Memory B cell (primary cell): Measurements from ENCODE around the gene PANX2.
"Not testable (repeated sequence)": the region's sequence is repeated elsewhere in the genome, so short reads cannot be mapped to it uniquely, and the experiment has no call there.

Experiments used
- ATAC-seq: fragments of 150-1000 bp; cut with Tn5 transposase; 2 replicates; pipeline ENCODE4 v1.10.0; 2021; ENCODE audit warnings: low read depth, mild to moderate bottlenecking, moderate library complexity
- DNase-seq, 2 donors: peaks; one replicate each; pipeline ENCODE4 v3.0.0; 2022; ENCODE audit warnings: low spot score in 2 of 2
- H3K27ac Mint-ChIP-seq: one replicate; pipeline ENCODE4 v1.8.0; 2022; ENCODE audit warnings: mild to moderate bottlenecking, moderate library complexity, mixed read lengths
- H3K27me3 Mint-ChIP-seq: one replicate; pipeline ENCODE4 v1.8.0; 2022; ENCODE audit warnings: mixed read lengths
- H3K36me3 Mint-ChIP-seq: one replicate; pipeline ENCODE4 v1.8.0; 2022; ENCODE audit warnings: mild to moderate bottlenecking, mixed read lengths
- H3K4me1 Mint-ChIP-seq: one replicate; pipeline ENCODE4 v1.8.0; 2022; ENCODE audit warnings: mixed read lengths
- H3K4me3 Mint-ChIP-seq: one replicate; pipeline ENCODE4 v1.8.0; 2022; ENCODE audit warnings: mild to moderate bottlenecking, moderate library complexity, mixed read lengths
- H3K9me3 Mint-ChIP-seq: one replicate; pipeline ENCODE4 v1.8.0; 2022; ENCODE audit warnings: mixed read lengths

The PANX2 gene

GRCh38 chr22:50170453-50171318, at the start of gene PANX2:
PANX2 (plus strand) TSS chr22:50170731; CDS start chr22:50170731, 0 bp downstream.
- H3K27ac Mint-ChIP-seq, result no peak within 1 kb of the TSS

GRCh38 chr22:50121202-50121740, 49.3 kb upstream of the PANX2 start:
- H3K9me3 Mint-ChIP-seq, result peaks cover 9% of the 10 kb centered on the region
- H3K4me3 Mint-ChIP-seq, result no peak overlapping the region
- ATAC-seq, result no peak
- peaks cover 5% of the 10 kb centered on the region for H3K36me3 Mint-ChIP-seq
- no peak for DNase-seq
- peaks cover 15% of the 10 kb centered on the region for H3K27me3 Mint-ChIP-seq
- H3K27ac Mint-ChIP-seq, result no peak overlapping the region
- no peaks in the 10 kb centered on the region for H3K4me1 Mint-ChIP-seq

More at GRCh38 chr22:50170453-50171318, at the start of gene PANX2:
- ATAC-seq (no peak), DNase-seq (no peak)
- Mint-ChIP-seq H3K9me3 (no peaks in the 10 kb centered on the region), H3K27me3 (peaks cover 20% of the 10 kb centered on the region), H3K4me3 (peak within 1 kb of the TSS; percentile 68), H3K36me3 (no peaks in the 10 kb centered on the region), H3K4me1 (peaks cover 11% of the 10 kb centered on the region)

GRCh38 chr22:50123119-50123518, 47.4 kb upstream of the PANX2 start:
- H3K27me3 Mint-ChIP-seq, result peaks cover 13% of the 10 kb centered on the region
- no peak for DNase-seq
- peaks cover 9% of the 10 kb centered on the region for H3K9me3 Mint-ChIP-seq
- no peaks in the 10 kb centered on the region for H3K4me1 Mint-ChIP-seq
- H3K27ac Mint-ChIP-seq, result no peak overlapping the region
- H3K36me3 Mint-ChIP-seq, result peaks cover 5% of the 10 kb centered on the region
- no peak for ATAC-seq
- H3K4me3 Mint-ChIP-seq, result no peak overlapping the region

GRCh38 chr22:50125029-50125428, 45.5 kb upstream of the PANX2 start:
- H3K9me3 Mint-ChIP-seq, result peaks cover 9% of the 10 kb centered on the region
- DNase-seq, result no peak
- H3K36me3 Mint-ChIP-seq, result peaks cover 5% of the 10 kb centered on the region
- no peaks in the 10 kb centered on the region for H3K4me1 Mint-ChIP-seq
- H3K27me3 Mint-ChIP-seq, result peaks cover 14% of the 10 kb centered on the region
- no peak for ATAC-seq
- H3K27ac Mint-ChIP-seq, result no peak overlapping the region
- no peak overlapping the region for H3K4me3 Mint-ChIP-seq

- H3K36me3 Mint-ChIP-seq, result no peaks in the 10 kb centered on the region
- no peak overlapping the region for H3K27ac Mint-ChIP-seq
- DNase-seq (no peak), ATAC-seq (no peak)
- H3K4me3 Mint-ChIP-seq, result no peak overlapping the region
- H3K9me3 Mint-ChIP-seq, result peaks cover 3% of the 10 kb centered on the region
- H3K27me3 Mint-ChIP-seq, result peaks cover 19% of the 10 kb centered on the region
- H3K4me1 Mint-ChIP-seq, result no peaks in the 10 kb centered on the region
Measured at GRCh38 chr22:50129121-50129736, 41.3 kb upstream of the PANX2 start.

- H3K9me3 Mint-ChIP-seq, result no peaks in the 10 kb centered on the region
- no peaks in the 10 kb centered on the region for H3K4me1 Mint-ChIP-seq
- DNase-seq, result no peak
- ATAC-seq, result no peak
- H3K36me3 Mint-ChIP-seq, result no peaks in the 10 kb centered on the region
- peaks cover 26% of the 10 kb centered on the region for H3K27me3 Mint-ChIP-seq
- no peak overlapping the region for H3K27ac Mint-ChIP-seq
- no peak overlapping the region for H3K4me3 Mint-ChIP-seq
Measured at GRCh38 chr22:50131894-50132293, 38.6 kb upstream of the PANX2 start.

- H3K27ac Mint-ChIP-seq, result no peak overlapping the region
- DNase-seq (no peak), ATAC-seq (no peak)
- no peaks in the 10 kb centered on the region for H3K4me1 Mint-ChIP-seq
- peaks cover 2% of the 10 kb centered on the region for H3K9me3 Mint-ChIP-seq
- no peak overlapping the region for H3K4me3 Mint-ChIP-seq
- no peaks in the 10 kb centered on the region for H3K36me3 Mint-ChIP-seq
- H3K27me3 Mint-ChIP-seq, result peaks cover 22% of the 10 kb centered on the region
Measured at GRCh38 chr22:50134481-50134880, 36.0 kb upstream of the PANX2 start.

GRCh38 chr22:50136581-50137015, 33.9 kb upstream of the PANX2 start:
- no peak overlapping the region for H3K4me3 Mint-ChIP-seq
- H3K27me3 Mint-ChIP-seq, result peaks cover 17% of the 10 kb centered on the region
- no peak for ATAC-seq
- H3K9me3 Mint-ChIP-seq, result peaks cover 2% of the 10 kb centered on the region
- peaks cover 3% of the 10 kb centered on the region for H3K4me1 Mint-ChIP-seq
- no peak for DNase-seq
- no peaks in the 10 kb centered on the region for H3K36me3 Mint-ChIP-seq
- no peak overlapping the region for H3K27ac Mint-ChIP-seq

- H3K27me3 Mint-ChIP-seq, result peaks cover 15% of the 10 kb centered on the region
- not testable (repeated sequence) for H3K4me1 Mint-ChIP-seq, ATAC-seq
Measured at GRCh38 chr22:50137277-50137676, 33.3 kb upstream of the PANX2 start.

GRCh38 chr22:50138041-50138440, 32.5 kb upstream of the PANX2 start:
- Mint-ChIP-seq H3K36me3 (no peaks in the 10 kb centered on the region), H3K27ac (no peak overlapping the region), H3K4me3 (no peak overlapping the region), H3K4me1 (peaks cover 3% of the 10 kb centered on the region), H3K27me3 (peaks cover 14% of the 10 kb centered on the region), H3K9me3 (peaks cover 2% of the 10 kb centered on the region)
- DNase-seq (no peak), ATAC-seq (no peak)

More at GRCh38 chr22:50137277-50137676, 33.3 kb upstream of the PANX2 start:
- H3K4me3 Mint-ChIP-seq, DNase-seq, H3K27ac Mint-ChIP-seq, H3K36me3 Mint-ChIP-seq, H3K9me3 Mint-ChIP-seq: not testable (repeated sequence)

GRCh38 chr22:50138988-50139387, 31.5 kb upstream of the PANX2 start:
- DNase-seq (no peak), ATAC-seq (no peak)
- no peak overlapping the region for H3K27ac Mint-ChIP-seq
- no peaks in the 10 kb centered on the region for H3K36me3 Mint-ChIP-seq
- peaks cover 3% of the 10 kb centered on the region for H3K4me1 Mint-ChIP-seq
- H3K9me3 Mint-ChIP-seq, result peaks cover 2% of the 10 kb centered on the region
- H3K4me3 Mint-ChIP-seq, result no peak overlapping the region
- peaks cover 14% of the 10 kb centered on the region for H3K27me3 Mint-ChIP-seq

- H3K27ac Mint-ChIP-seq, result no peak overlapping the region
- ATAC-seq, result peak; percentile 50
- H3K4me1 Mint-ChIP-seq, result peaks cover 3% of the 10 kb centered on the region
- DNase-seq, result no peak
- peaks cover 2% of the 10 kb centered on the region for H3K9me3 Mint-ChIP-seq
- no peaks in the 10 kb centered on the region for H3K36me3 Mint-ChIP-seq
- H3K27me3 Mint-ChIP-seq, result peaks cover 14% of the 10 kb centered on the region
- no peak overlapping the region for H3K4me3 Mint-ChIP-seq
Measured at GRCh38 chr22:50139843-50140415, 30.6 kb upstream of the PANX2 start.

- Mint-ChIP-seq H3K9me3 (peaks cover 2% of the 10 kb centered on the region), H3K4me1 (peaks cover 3% of the 10 kb centered on the region), H3K27ac (no peak overlapping the region), H3K36me3 (no peaks in the 10 kb centered on the region), H3K27me3 (peaks cover 15% of the 10 kb centered on the region), H3K4me3 (no peak overlapping the region)
- DNase-seq (no peak), ATAC-seq (no peak)
Measured at GRCh38 chr22:50140615-50141014, 29.9 kb upstream of the PANX2 start.

- H3K27me3 Mint-ChIP-seq, result peaks cover 12% of the 10 kb centered on the region
Measured at GRCh38 chr22:50141462-50141861, 29.1 kb upstream of the PANX2 start.

More at GRCh38 chr22:50141462-50141861, 29.1 kb upstream of the PANX2 start:
- Mint-ChIP-seq H3K27ac (no peak overlapping the region), H3K9me3 (peaks cover 2% of the 10 kb centered on the region), H3K4me3 (no peak overlapping the region), H3K36me3 (no peaks in the 10 kb centered on the region), H3K4me1 (peaks cover 3% of the 10 kb centered on the region)
- DNase-seq (no peak), ATAC-seq (no peak)
